Suprapubic skin (tissue), 3 donors: ENCODE data around the gene TMEM127.

Experiments used
- CTCF ChIP-seq, 2 donors: fragments of 200-600 bp in 1 of 2; fragments of 450-650 bp in 1 of 2; sonication (generic) in 1 of 2; IDR thresholded peaks; one replicate each; pipeline ENCODE4 v1.5.1; 2016 to 2019; ENCODE audit warnings: antibody characterized with exemption in 2 of 2, mild to moderate bottlenecking in 1 of 2, moderate library complexity in 1 of 2
- POLR2A ChIP-seq, 2 donors: fragments of 450-650 bp; IDR thresholded peaks; one replicate each; pipeline ENCODE4 v1.6.1; 2017; ENCODE audit warnings: antibody characterized with exemption in 2 of 2, mild to moderate bottlenecking in 2 of 2, moderate library complexity in 2 of 2

- no peak for TF ChIP-seq POLR2A (IDR thresholded peaks at IDR 0.05)
- TF ChIP-seq CTCF (IDR thresholded peaks at IDR 0.05) = no peak
Observed at GRCh38 chr2:96203130-96204028, 62.4 kb downstream of the TMEM127 start.
